Measurements from ENCODE around the gene LRP1B. TPM values are rescaled to one million over a fixed set of nuclear protein-coding genes. Genes with fewer than 3 reads are reported as not detected.

LRP1B gene
- total and polyA plus RNA-seq, 2 donors (not counting 1 experiment from before 2014, with no cell fraction given), result not detected

DNA sequence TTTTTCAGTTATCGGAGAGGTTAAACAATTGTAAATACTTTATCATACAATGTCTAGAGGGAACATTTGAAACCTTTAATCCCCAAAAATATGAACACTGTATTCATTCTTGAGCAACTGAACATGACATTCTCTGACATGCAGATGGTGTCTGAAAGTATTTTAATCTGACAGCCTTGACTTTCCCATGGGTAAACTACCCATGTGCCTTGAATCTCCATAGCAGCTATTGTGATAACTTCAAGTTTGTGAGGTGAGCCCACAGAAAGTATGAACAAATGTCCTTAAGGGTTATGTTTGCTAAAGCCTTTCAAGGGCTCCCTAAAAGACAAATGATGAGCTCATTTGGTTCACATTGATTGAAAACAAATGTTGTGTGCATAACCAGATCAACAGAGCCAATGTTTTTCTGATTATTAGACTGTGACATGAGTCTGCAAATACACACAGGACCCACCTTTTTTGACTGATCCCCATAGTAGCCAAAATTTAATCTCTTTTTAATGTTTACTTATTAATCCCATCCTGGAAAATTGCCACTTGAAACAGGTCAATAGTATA, 1326.0 kb downstream of the LRP1B start:
- Histone ChIP-seq H3K79me2 (ENCODE audit: control insufficient read depth, insufficient read depth, low read length) (no peaks in the 10 kb centered on the region), H3K36me3 (replicated peaks in 1 of 2; ENCODE audit: control extremely low read depth in 1 of 2, control insufficient read depth in 1 of 2, extremely low read depth in 1 of 2, insufficient read depth in 2 of 2, low read length in 1 of 2) (no peaks in the 10 kb centered on the region), H3K4me3 (ENCODE audit: control extremely low read depth in 1 of 5, extremely low read depth in 1 of 5, insufficient read depth in 1 of 5, low read depth in 2 of 5, low read length in 4 of 5) (no peak overlapping the region), H3K9me3 (ENCODE audit: control extremely low read depth in 1 of 3, control insufficient read depth in 2 of 3, insufficient read depth in 1 of 3, low read length in 2 of 3) (no peaks in the 10 kb centered on the region), H3K4me1 (ENCODE audit: control insufficient read depth in 2 of 2, insufficient read depth in 2 of 2, low read length in 2 of 2) (no peaks in the 10 kb centered on the region), H3K27me3 (replicated peaks in 1 of 4; ENCODE audit: control extremely low read depth in 1 of 4, control insufficient read depth in 3 of 4, insufficient read depth in 4 of 4, low read length in 3 of 4) (no peaks in the 10 kb centered on the region), H3K4me2 (replicated peaks; ENCODE audit: low read depth, low read length, poor library complexity, severe bottlenecking) (no peak overlapping the region), H3K27ac (ENCODE audit: low read length in 2 of 2) (no peak overlapping the region), H4K20me1 (ENCODE audit: control insufficient read depth, insufficient read depth, low read length, poor library complexity, severe bottlenecking) (no peaks in the 10 kb centered on the region), H3K9ac (ENCODE audit: low read length) (no peak overlapping the region), H2AFZ (ENCODE audit: insufficient read depth, low read depth, low read length, poor library complexity, severe bottlenecking) (no peak overlapping the region)
- DNase-seq (no peak), ATAC-seq (ENCODE audit: low read depth) (no peak)
- POLR2A ChIA-PET, result no interaction called here
- Mint-ChIP-seq H3K4me1 (no peaks in the 10 kb centered on the region), H3K27me3 (no peaks in the 10 kb centered on the region), H3K4me3 (no peak overlapping the region), H3K27ac (no peak overlapping the region), H3K9me3 (ENCODE audit: insufficient read depth) (no peaks in the 10 kb centered on the region)
- intact Hi-C loops (cut with micrococcal nuclease), result no loop called here
- WGBS (ENCODE audit: insufficient coverage), result no CpG with 5 or more reads among the region's 1 CpG
- CTCF ChIA-PET, result no interaction called here
- no peak for TF ChIP-seq EZH2 (IDR thresholded peaks at IDR 0.05; ENCODE audit: borderline replicate concordance, insufficient read depth, low read depth, low read length, poor library complexity, severe bottlenecking)
- TF ChIP-seq, protein P1, sequence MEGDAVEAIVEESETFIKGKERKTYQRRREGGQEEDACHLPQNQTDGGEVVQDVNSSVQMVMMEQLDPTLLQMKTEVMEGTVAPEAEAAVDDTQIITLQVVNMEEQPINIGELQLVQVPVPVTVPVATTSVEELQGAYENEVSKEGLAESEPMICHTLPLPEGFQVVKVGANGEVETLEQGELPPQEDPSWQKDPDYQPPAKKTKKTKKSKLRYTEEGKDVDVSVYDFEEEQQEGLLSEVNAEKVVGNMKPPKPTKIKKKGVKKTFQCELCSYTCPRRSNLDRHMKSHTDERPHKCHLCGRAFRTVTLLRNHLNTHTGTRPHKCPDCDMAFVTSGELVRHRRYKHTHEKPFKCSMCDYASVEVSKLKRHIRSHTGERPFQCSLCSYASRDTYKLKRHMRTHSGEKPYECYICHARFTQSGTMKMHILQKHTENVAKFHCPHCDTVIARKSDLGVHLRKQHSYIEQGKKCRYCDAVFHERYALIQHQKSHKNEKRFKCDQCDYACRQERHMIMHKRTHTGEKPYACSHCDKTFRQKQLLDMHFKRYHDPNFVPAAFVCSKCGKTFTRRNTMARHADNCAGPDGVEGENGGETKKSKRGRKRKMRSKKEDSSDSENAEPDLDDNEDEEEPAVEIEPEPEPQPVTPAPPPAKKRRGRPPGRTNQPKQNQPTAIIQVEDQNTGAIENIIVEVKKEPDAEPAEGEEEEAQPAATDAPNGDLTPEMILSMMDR (IDR thresholded peaks at IDR 0.05), result no peak

DNA sequence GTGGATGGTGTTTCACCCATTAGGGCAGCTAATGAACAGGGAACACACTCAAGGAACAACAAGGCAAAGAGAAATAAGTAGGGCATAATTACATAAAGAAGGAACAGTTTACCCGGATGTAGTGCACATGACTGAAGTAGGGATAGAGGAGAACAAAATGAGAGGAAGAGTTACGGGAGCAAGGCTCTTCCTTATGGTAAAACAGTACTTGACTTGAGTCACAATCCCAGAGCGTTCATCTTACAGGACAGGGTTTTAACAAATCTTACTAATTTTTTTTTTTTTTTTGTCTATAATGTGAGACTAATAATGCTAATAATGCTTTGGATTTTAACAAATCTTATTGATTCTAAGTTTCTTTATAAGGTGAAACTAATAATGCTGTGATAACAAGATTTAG, 1329.5 kb downstream of the LRP1B start:
- no peaks in the 10 kb centered on the region for H3K27me3 ChIP-seq (replicated peaks in 1 of 4; ENCODE audit: control extremely low read depth in 1 of 4, control insufficient read depth in 3 of 4, insufficient read depth in 4 of 4, low read length in 3 of 4)
- H3K27ac ChIP-seq (ENCODE audit: low read length in 2 of 2), result no peak overlapping the region
- H3K79me2 ChIP-seq (ENCODE audit: control insufficient read depth, insufficient read depth, low read length), result no peaks in the 10 kb centered on the region
- no peaks in the 10 kb centered on the region for H3K4me1 ChIP-seq (ENCODE audit: control insufficient read depth in 2 of 2, insufficient read depth in 2 of 2, low read length in 2 of 2)
- Mint-ChIP-seq H3K27me3 (no peaks in the 10 kb centered on the region), H3K27ac (no peak overlapping the region), H3K9me3 (ENCODE audit: insufficient read depth) (no peaks in the 10 kb centered on the region), H3K4me3 (no peak overlapping the region), H3K4me1 (no peaks in the 10 kb centered on the region)
- H3K9ac ChIP-seq (ENCODE audit: low read length), result no peak overlapping the region
- no peaks in the 10 kb centered on the region for H3K36me3 ChIP-seq (replicated peaks in 1 of 2; ENCODE audit: control extremely low read depth in 1 of 2, control insufficient read depth in 1 of 2, extremely low read depth in 1 of 2, insufficient read depth in 2 of 2, low read length in 1 of 2)
- WGBS (ENCODE audit: insufficient coverage), result 100% methylated on average over 1 of the region's 3 CpGs
- TF ChIP-seq, protein P1 (IDR thresholded peaks at IDR 0.05), result no peak
- no peak for TF ChIP-seq EZH2 (IDR thresholded peaks at IDR 0.05; ENCODE audit: borderline replicate concordance, insufficient read depth, low read depth, low read length, poor library complexity, severe bottlenecking)
- H3K4me2 ChIP-seq (replicated peaks; ENCODE audit: low read depth, low read length, poor library complexity, severe bottlenecking), result no peak overlapping the region
- DNase-seq (no peak), ATAC-seq (ENCODE audit: low read depth) (no peak)
- intact Hi-C loops (cut with micrococcal nuclease), result no loop called here
- H3K9me3 ChIP-seq (ENCODE audit: control extremely low read depth in 1 of 3, control insufficient read depth in 2 of 3, insufficient read depth in 1 of 3, low read length in 2 of 3), result no peaks in the 10 kb centered on the region
- no peak overlapping the region for H2AFZ ChIP-seq (ENCODE audit: insufficient read depth, low read depth, low read length, poor library complexity, severe bottlenecking)
- ChIA-PET CTCF (no interaction called here), POLR2A (no interaction called here)
- H4K20me1 ChIP-seq (ENCODE audit: control insufficient read depth, insufficient read depth, low read length, poor library complexity, severe bottlenecking), result no peaks in the 10 kb centered on the region
- no peak overlapping the region for H3K4me3 ChIP-seq (ENCODE audit: control extremely low read depth in 1 of 5, extremely low read depth in 1 of 5, insufficient read depth in 1 of 5, low read depth in 2 of 5, low read length in 4 of 5)
